K562 (cell line): ENCODE data around the gene NOL8. TPM values are rescaled to one million over a fixed set of nuclear protein-coding genes. Genes with fewer than 3 reads are reported as not detected.

ENCODE experiments used
- ARID4B ChIP-seq: sonication (generic); formaldehyde crosslinking; IDR thresholded peaks from 2 replicates; pipeline ENCODE4 v1.8.0; 2022; ENCODE audit warnings: mild to moderate bottlenecking, missing genetic modification reagents
- KDM2B ChIP-seq: fragments of 250-450 bp; sonication (Bioruptor Pico); IDR thresholded peaks from 2 replicates; pipeline ENCODE4 v1.8.0; 2021; ENCODE audit warnings: mild to moderate bottlenecking, moderate library complexity
- L3MBTL2 ChIP-seq: fragments of 450-650 bp; IDR thresholded peaks from 2 replicates; pipeline ENCODE4 v1.6.1; 2016; ENCODE audit warnings: mild to moderate bottlenecking, moderate library complexity
- PKNOX1 ChIP-seq: fragments of 450-650 bp; IDR thresholded peaks from 2 replicates; pipeline ENCODE4 v1.6.1; 2016
- RBM14 ChIP-seq: fragments of 200-400 bp; formaldehyde crosslinking; IDR thresholded peaks from 2 replicates; pipeline ENCODE4 v1.6.1; 2018; ENCODE audit warnings: low read depth, mild to moderate bottlenecking, low read length, moderate library complexity, borderline replicate concordance; ENCODE audit not compliant: insufficient read depth
- SUPT5H ChIP-seq: fragments of 450-650 bp; IDR thresholded peaks from 2 replicates; pipeline ENCODE4 v1.6.1; 2016
- TOE1 ChIP-seq, 2 experiments: fragments of 450-650 bp in 1 of 2; sonication (generic) in 1 of 2; formaldehyde crosslinking in 1 of 2; IDR thresholded peaks; 2 replicates each; pipeline versions ENCODE4 v1.7.1 to v1.8.0; 2016 to 2022; ENCODE audit warnings: borderline replicate concordance in 2 of 2, mild to moderate bottlenecking in 2 of 2, antibody characterized with exemption in 1 of 2, inconsistent platforms in 1 of 2, low read depth in 1 of 2, missing genetic modification reagents in 1 of 2, moderate library complexity in 1 of 2
- ZNF175 ChIP-seq: fragments of 200-800 bp; sonication (Bioruptor generic); IDR thresholded peaks from 2 replicates; pipeline ENCODE4 v1.6.1; 2016; ENCODE audit warnings: low read depth, mild to moderate bottlenecking, missing genetic modification characterization, missing compliant biosample characterization
- polyA plus RNA-seq, 8 experiments: library from polyadenylated mRNA; depleted of rRNA in 4 of 8; stranded (reverse) in 5 of 8; unstranded in 3 of 8; fragments of >200 nt; fragmentation: Nextera tagmentation in 2 of 8; fragmentation: Illumina TruSeq in 1 of 8; extraction: Ambion mirVana in 2 of 8; extraction: Trizol in 1 of 8; gene quantifications; 2 replicates each; pipeline versions ENCODE4 v1.2.1 to v1.2.3, GENCODE V29; 2011 to 2014; ENCODE audit warnings: inconsistent platforms in 1 of 8, missing spikeins in 1 of 8
- total RNA-seq, 7 experiments: library from RNA; depleted of rRNA in 6 of 7; stranded (reverse); fragments of >200 nt in 6 of 7; fragmentation: Illumina TruSeq in 2 of 7; extraction: Trizol in 2 of 7; gene quantifications; 2 replicates each; pipeline versions ENCODE4 v1.2.1 to v1.2.3, GENCODE V29; 2011 to 2021; ENCODE audit warnings: low replicate concordance in 1 of 7

NOL8 gene
- total and polyA plus RNA-seq, 9 of the 15 experiments (the other 6 are each of a cell fraction or from before 2014, with no cell fraction given), result 51.3 to 91.5 (median 58.7) TPM

GRCh38 chr9:92293452-92294296, 31.5 kb downstream of the NOL8 start, which contains the start of gene IARS1 (continued):
- peak; percentile 55 for TF ChIP-seq TOE1 (IDR thresholded peaks at IDR 0.05; ENCODE audit: borderline replicate concordance)
- TF ChIP-seq TOE1 (CRISPR knock-in tag; IDR thresholded peaks at IDR 0.05; ENCODE audit: borderline replicate concordance, low read depth), result no peak
- TF ChIP-seq SUPT5H, result peak; percentile 88
- TF ChIP-seq PKNOX1, result peak; percentile 68; the same call in 1 of the 2 replicates
- 0 out of 2 replicates have a peak, but pooled peaks have one; percentile 55 for TF ChIP-seq KDM2B
- peak; percentile 62 for TF ChIP-seq ZNF175 (CRISPR knock-in tag)
- TF ChIP-seq ARID4B (CRISPR knock-in tag), result peak; percentile 92
- peak; percentile 67; the same call in 1 of the 2 replicates for TF ChIP-seq RBM14
- peak; percentile 95 for TF ChIP-seq L3MBTL2
